Measurements from ENCODE around the gene MTUS2.
"Not testable (repeated sequence)": the region's sequence is repeated elsewhere in the genome, so short reads cannot be mapped to it uniquely, and the experiment has no call there.

The MTUS2 gene

GRCh38 chr13:29165840-29166239 lies 345.7 kb downstream of the MTUS2 start:
- no peak for DNase-seq (ENCODE audit: low spot score)

- DNase-seq (ENCODE audit: low spot score), result no peak
These were observed 350.4 kb downstream of the MTUS2 start for GRCh38 chr13:29170436-29171082.

- DNase-seq (ENCODE audit: low spot score), result no peak
These were observed 351.1 kb downstream of the MTUS2 start for GRCh38 chr13:29171244-29171643.

GRCh38 chr13:29174093-29174492 lies 354.0 kb downstream of the MTUS2 start:
- no peak for DNase-seq (ENCODE audit: low spot score)

- no peak for DNase-seq (ENCODE audit: low spot score)
These were observed 355.2 kb downstream of the MTUS2 start for GRCh38 chr13:29175250-29175873.

GRCh38 chr13:29180055-29180454 lies 359.9 kb downstream of the MTUS2 start:
- no peak for DNase-seq (ENCODE audit: low spot score)

- DNase-seq (ENCODE audit: low spot score), result no peak
These were observed 362.1 kb downstream of the MTUS2 start for GRCh38 chr13:29182216-29182615.

GRCh38 chr13:29185926-29186325 lies 365.8 kb downstream of the MTUS2 start:
- DNase-seq (ENCODE audit: low spot score), result peak; percentile 56

- DNase-seq (ENCODE audit: low spot score), result no peak
These were observed 367.4 kb downstream of the MTUS2 start for GRCh38 chr13:29187584-29187983.

GRCh38 chr13:29190298-29190697 lies 370.2 kb downstream of the MTUS2 start:
- DNase-seq (ENCODE audit: low spot score), result no peak

GRCh38 chr13:29193083-29193482 lies 372.9 kb downstream of the MTUS2 start:
- DNase-seq (ENCODE audit: low spot score), result no peak

- DNase-seq (ENCODE audit: low spot score), result no peak
These were observed 375.3 kb downstream of the MTUS2 start for GRCh38 chr13:29195456-29195855.

GRCh38 chr13:29196409-29197074 lies 376.4 kb downstream of the MTUS2 start:
- no peak for DNase-seq (ENCODE audit: low spot score)

- DNase-seq (ENCODE audit: low spot score), result not testable (repeated sequence)
These were observed 382.6 kb downstream of the MTUS2 start for GRCh38 chr13:29202753-29203152.

- no peak for DNase-seq (ENCODE audit: low spot score)
These were observed 384.5 kb downstream of the MTUS2 start for GRCh38 chr13:29204651-29205050.

- no peak for DNase-seq (ENCODE audit: low spot score)
These were observed 390.5 kb downstream of the MTUS2 start for GRCh38 chr13:29210676-29211075.

GRCh38 chr13:29211162-29211561 lies 391.0 kb downstream of the MTUS2 start:
- DNase-seq (ENCODE audit: low spot score), result not testable (repeated sequence)

GRCh38 chr13:29222458-29222857 lies 402.3 kb downstream of the MTUS2 start:
- no peak for DNase-seq (ENCODE audit: low spot score)

- DNase-seq (ENCODE audit: low spot score), result no peak
These were observed 404.1 kb downstream of the MTUS2 start for GRCh38 chr13:29224206-29224605.

GRCh38 chr13:29227576-29227975 lies 407.4 kb downstream of the MTUS2 start:
- no peak for DNase-seq (ENCODE audit: low spot score)

- no peak for DNase-seq (ENCODE audit: low spot score)
These were observed 410.2 kb downstream of the MTUS2 start for GRCh38 chr13:29230299-29230845.

GRCh38 chr13:29239653-29240525 lies 419.8 kb downstream of the MTUS2 start:
- DNase-seq (ENCODE audit: low spot score), result no peak
